H1 (cell line): ENCODE results near the gene RRN3. TPM values are rescaled to one million over a fixed set of nuclear protein-coding genes. Genes with fewer than 3 reads are reported as not detected.
"Not testable (repeated sequence)": the region's sequence is repeated elsewhere in the genome, so short reads cannot be mapped to it uniquely, and the experiment has no call there.

ENCODE experiments used
- CTCF ChIA-PET: fragments of 300-600 bp; sonication (Branson Sonifier 250); formaldehyde crosslinking; loops from one replicate; lab custom pipeline; 2021; ENCODE audit not compliant: partially characterized antibody; lab: Charles Lee
- POLR2A ChIA-PET: fragments of 300-600 bp; sonication (Branson Sonifier 250); formaldehyde crosslinking; loops from one replicate; lab custom pipeline; 2021; ENCODE audit warnings: inconsistent platforms; ENCODE audit not compliant: partially characterized antibody; lab: Charles Lee
- DNase-seq, 2 experiments: peaks; one replicate each; pipeline versions ENCODE4 v3.0.0 to v3.0.0-alpha.2; 2010 to 2022; ENCODE audit warnings: low spot score in 2 of 2, low read depth in 1 of 2, mixed read lengths in 1 of 2
- FAIRE-seq: peaks from 2 replicates; lab custom pipeline; 2011; peaks lifted over from hg19 to GRCh38; lab: Jason Lieb, UNC
- H2AFZ ChIP-seq: 2 replicates; pipeline ENCODE4 v1.8.1; 2012; ENCODE audit warnings: low read length, inconsistent platforms
- H2AK5ac ChIP-seq: 2 replicates; pipeline ENCODE4 v1.6.1; 2013; ENCODE audit warnings: low read depth, low read length
- H2BK120ac ChIP-seq: replicated peaks from 2 replicates; pipeline ENCODE3; 2013; ENCODE audit warnings: low read depth, low read length, inconsistent platforms
- H2BK12ac ChIP-seq: 2 replicates; pipeline ENCODE4 v1.6.1; 2013; ENCODE audit warnings: low read depth, low read length
- H2BK15ac ChIP-seq: 2 replicates; pipeline ENCODE4 v1.6.1; 2013; ENCODE audit warnings: low read length
- H2BK20ac ChIP-seq: 2 replicates; pipeline ENCODE4 v1.6.1; 2013; ENCODE audit warnings: low read length
- H2BK5ac ChIP-seq: 2 replicates; pipeline ENCODE4 v1.6.1; 2013; ENCODE audit warnings: low read depth, low read length
- H3K14ac ChIP-seq: 2 replicates; pipeline ENCODE4 v1.6.1; 2013; ENCODE audit warnings: inconsistent platforms; ENCODE audit not compliant: insufficient read length
- H3K18ac ChIP-seq: 2 replicates; pipeline ENCODE4 v1.6.1; 2013; ENCODE audit warnings: low read length; ENCODE audit errors: extremely low read depth
- H3K23ac ChIP-seq: 2 replicates; pipeline ENCODE4 v1.6.1; 2013; ENCODE audit warnings: inconsistent platforms; ENCODE audit not compliant: insufficient read length
- H3K23me2 ChIP-seq: 2 replicates; pipeline ENCODE4 v1.6.1; 2013; ENCODE audit warnings: low read depth, low read length
- H3K27ac ChIP-seq: 2 replicates; pipeline ENCODE4 v1.6.1; 2011; ENCODE audit warnings: low read depth, low read length, inconsistent platforms
- H3K27me3 ChIP-seq, 4 experiments: replicated peaks in 1 of 4; 1 replicate in 1 of 4; 2 replicates in 3 of 4; pipeline versions ENCODE4 v1.6.1 to v1.8.1; 2011 to 2013; ENCODE audit warnings: low read length in 3 of 4, mild to moderate bottlenecking in 3 of 4, inconsistent platforms in 2 of 4, mixed read lengths in 2 of 4, moderate library complexity in 1 of 4; ENCODE audit not compliant: control insufficient read depth in 3 of 4, insufficient read depth in 3 of 4; ENCODE audit errors: extremely low read depth in 1 of 4
- H3K36me3 ChIP-seq, 4 experiments: 2 replicates each; pipeline versions ENCODE4 v1.6.1 to v1.8.1; 2011 to 2013; ENCODE audit warnings: mild to moderate bottlenecking in 4 of 4, low read length in 3 of 4, moderate library complexity in 2 of 4, control low read depth in 1 of 4, inconsistent platforms in 1 of 4; ENCODE audit not compliant: insufficient read depth in 4 of 4, control insufficient read depth in 2 of 4
- H3K4ac ChIP-seq: replicated peaks from 2 replicates; pipeline ENCODE3; 2013; ENCODE audit warnings: low read length, low read depth, mixed read lengths, inconsistent platforms; ENCODE audit not compliant: insufficient read length
- H3K4me1 ChIP-seq, 4 experiments: replicated peaks in 1 of 4; 1 replicate in 1 of 4; 2 replicates in 3 of 4; pipeline versions ENCODE4 v1.6.1 to v1.8.1; 2011 to 2013; ENCODE audit warnings: low read length in 3 of 4, inconsistent platforms in 2 of 4, mixed read lengths in 1 of 4; ENCODE audit not compliant: insufficient read depth in 4 of 4, control insufficient read depth in 3 of 4
- H3K4me2 ChIP-seq, 2 experiments: 2 replicates each; pipeline versions ENCODE4 v1.6.1 to v1.8.1; 2011 to 2013; ENCODE audit warnings: low read depth in 2 of 2, low read length in 2 of 2, control low read depth in 1 of 2, inconsistent platforms in 1 of 2, mild to moderate bottlenecking in 1 of 2; ENCODE audit not compliant: insufficient read depth in 1 of 2
- H3K4me3 ChIP-seq, 4 experiments: fragments of 200-600, 300-600 bp in 1 of 4; sonication (generic), shearing (Covaris generic), sonication (Bioruptor Twin) in 1 of 4; 2 replicates each; pipeline versions ENCODE4 v1.5.1 to v1.8.1; 2011 to 2016; ENCODE audit warnings: low read length in 4 of 4, low read depth in 3 of 4, control low read depth in 2 of 4, inconsistent platforms in 2 of 4, mild to moderate bottlenecking in 2 of 4, mixed read lengths in 1 of 4, moderate library complexity in 1 of 4; ENCODE audit not compliant: insufficient read depth in 2 of 4; ENCODE audit errors: extremely low read depth in 1 of 4
- H3K56ac ChIP-seq: replicated peaks from 2 replicates; pipeline ENCODE3; 2013; ENCODE audit warnings: low read depth, mild to moderate bottlenecking, mixed read lengths, low read length, inconsistent platforms; ENCODE audit not compliant: insufficient read length
- H3K79me1 ChIP-seq: 2 replicates; pipeline ENCODE4 v1.6.1; 2013; ENCODE audit warnings: low read depth, low read length, control low read depth
- H3K79me2 ChIP-seq, 2 experiments: 2 replicates each; pipeline versions ENCODE4 v1.6.1 to v1.8.1; 2012 to 2013; ENCODE audit warnings: low read length in 2 of 2, mild to moderate bottlenecking in 2 of 2, inconsistent platforms in 1 of 2; ENCODE audit not compliant: insufficient read depth in 2 of 2, control insufficient read depth in 1 of 2
- H3K9ac ChIP-seq, 4 experiments: replicated peaks in 1 of 4; 1 replicate in 1 of 4; 2 replicates in 3 of 4; pipeline versions ENCODE4 v1.6.1 to v1.8.1; 2011 to 2013; ENCODE audit warnings: low read depth in 3 of 4, low read length in 3 of 4, control low read depth in 2 of 4, mild to moderate bottlenecking in 2 of 4, moderate library complexity in 2 of 4, inconsistent platforms in 1 of 4; ENCODE audit errors: extremely low read depth in 1 of 4
- H3K9me3 ChIP-seq, 2 experiments: 2 replicates each; pipeline versions ENCODE4 v1.6.1 to v1.8.1; 2012 to 2013; ENCODE audit warnings: mild to moderate bottlenecking in 2 of 2, moderate library complexity in 2 of 2, control low read depth in 1 of 2, inconsistent platforms in 1 of 2, low read depth in 1 of 2, low read length in 1 of 2, mixed read lengths in 1 of 2; ENCODE audit not compliant: insufficient read depth in 2 of 2
- H4K20me1 ChIP-seq, 2 experiments: replicated peaks in 1 of 2; 2 replicates each; pipeline versions ENCODE3 to v1.8.1; 2011 to 2013; ENCODE audit warnings: inconsistent platforms in 2 of 2, low read length in 2 of 2, mild to moderate bottlenecking in 1 of 2; ENCODE audit not compliant: insufficient read depth in 2 of 2, control insufficient read depth in 1 of 2
- H4K5ac ChIP-seq: 2 replicates; pipeline ENCODE4 v1.6.1; 2013; ENCODE audit warnings: low read length, low read depth, mixed read lengths, inconsistent platforms; ENCODE audit not compliant: insufficient read length
- H4K8ac ChIP-seq: 2 replicates; pipeline ENCODE4 v1.8.0; 2013; ENCODE audit warnings: mild to moderate bottlenecking, moderate library complexity, low read length, inconsistent platforms; ENCODE audit not compliant: insufficient read depth; ENCODE audit errors: extremely low read depth
- H4K91ac ChIP-seq: replicated peaks from 2 replicates; pipeline ENCODE3; 2013; ENCODE audit warnings: low read length, mixed read lengths, inconsistent platforms; ENCODE audit not compliant: insufficient read length
- WGBS, 2 experiments: shearing (Covaris generic) in 1 of 2; methylation state at CpG; one replicate each; pipeline versions ENCODE4 v1.1.6 to v1.1.7; 2013 to 2015; ENCODE audit warnings: low lambda C conversion rate in 2 of 2, mixed read lengths in 2 of 2, inconsistent platforms in 1 of 2, low coverage in 1 of 2, missing lambda C conversion rate in 1 of 2; ENCODE audit not compliant: insufficient replicate concordance in 2 of 2, insufficient coverage in 1 of 2, insufficient read length in 1 of 2; ENCODE audit errors: extremely low coverage in 1 of 2, missing lambda C conversion rate in 1 of 2; 5-methylcytosine and 5-hydroxymethylcytosine counted together
- polyA plus RNA-seq, 7 experiments: library from polyadenylated mRNA; depleted of rRNA in 3 of 7; stranded (reverse) in 5 of 7; unstranded in 2 of 7; fragments of >200 nt in 5 of 7; fragments of 200-250 nt in 2 of 7; gene quantifications; 1 replicate in 5 of 7; 2 replicates in 1 of 7; 4 replicates in 1 of 7; pipeline versions ENCODE4 v1.2.1 to v1.2.3, GENCODE V29; 2011 to 2013; ENCODE audit warnings: missing spikeins in 2 of 7, mixed read lengths in 2 of 7
- total RNA-seq: library from RNA; stranded (reverse); fragmentation: NEBNext Ultra II Directional; extraction: Animal tissue kit (Norgen Biotek cat#: 25700); gene quantifications from 2 replicates; pipeline ENCODE4 v1.2.1, GENCODE V29; 2021

RRN3 gene
- total and polyA plus RNA-seq, 2 of the 8 experiments (the other 6 are each of a cell fraction or from before 2014, with no cell fraction given) = 15.1 to 26.0 TPM

GRCh38 chr16:15127641-15128425 lies 33.8 kb upstream of the RRN3 start:
- H3K56ac ChIP-seq, POLR2A ChIA-PET, H2AFZ ChIP-seq, H3K27me3 ChIP-seq, H4K91ac ChIP-seq, H4K20me1 ChIP-seq, H3K9ac ChIP-seq, DNase-seq, FAIRE-seq, H3K23me2 ChIP-seq, CTCF ChIA-PET, H3K27ac ChIP-seq, H3K23ac ChIP-seq, H2BK5ac ChIP-seq, H3K4ac ChIP-seq, H2BK15ac ChIP-seq, H3K4me2 ChIP-seq, H3K79me2 ChIP-seq, H4K8ac ChIP-seq, H2BK120ac ChIP-seq, H3K18ac ChIP-seq, H2BK12ac ChIP-seq, H4K5ac ChIP-seq, H2AK5ac ChIP-seq, H3K4me1 ChIP-seq, H2BK20ac ChIP-seq, H3K9me3 ChIP-seq, H3K14ac ChIP-seq, H3K79me1 ChIP-seq, H3K4me3 ChIP-seq: not testable (repeated sequence)
- peaks cover 0 to 23% (median 1%) of the 10 kb centered on the region in 4 experiments; a peak in 2 of 8 replicates for H3K36me3 ChIP-seq
- WGBS, 2 experiments = 93% methylated on average over 3 of the region's 48 CpGs; no CpG with 5 or more reads in 1 of the 2 experiments
